Measurements from ENCODE around the gene RUNDC1. TPM values are rescaled to one million over a fixed set of nuclear protein-coding genes. Genes with fewer than 3 reads are reported as not detected.
A peak's percentile ranks its signal among the peaks of the same experiment; 100 is the strongest.
"Not testable (repeated sequence)": the region's sequence is repeated elsewhere in the genome, so short reads cannot be mapped to it uniquely, and the experiment has no call there.

RUNDC1 gene
- total RNA-seq, 1 donor from 2014 or later = 13.2 TPM

DNA sequence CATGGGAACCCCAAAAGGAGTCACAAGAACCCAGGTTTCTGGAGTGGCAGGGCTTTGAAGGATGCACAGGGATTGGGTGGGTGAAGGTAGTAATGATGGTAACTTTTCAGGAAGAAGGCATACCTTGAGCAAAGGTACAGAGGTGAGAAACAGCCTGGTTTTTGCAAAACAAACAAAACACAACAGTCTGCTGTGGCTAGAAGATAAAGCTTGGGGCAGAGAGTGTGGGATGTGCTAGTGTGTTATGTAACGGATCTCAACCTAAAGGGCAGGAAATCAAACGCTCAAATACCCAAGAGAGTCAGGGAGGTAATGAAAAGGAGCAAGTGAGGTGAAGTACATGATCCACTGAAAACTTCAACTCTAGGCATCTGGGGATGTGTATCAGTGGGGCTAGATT lies 5.1 kb upstream of the RUNDC1 start:
- Histone ChIP-seq H3K4me3 (ENCODE audit: low read depth, low read length) (no peak overlapping the region), H3K27me3 (ENCODE audit: control insufficient read depth, insufficient read depth, low read length) (no peaks in the 10 kb centered on the region), H3K36me3 (ENCODE audit: control insufficient read depth, insufficient read depth, low read length) (no peaks in the 10 kb centered on the region)
- TF ChIP-seq, protein P1, sequence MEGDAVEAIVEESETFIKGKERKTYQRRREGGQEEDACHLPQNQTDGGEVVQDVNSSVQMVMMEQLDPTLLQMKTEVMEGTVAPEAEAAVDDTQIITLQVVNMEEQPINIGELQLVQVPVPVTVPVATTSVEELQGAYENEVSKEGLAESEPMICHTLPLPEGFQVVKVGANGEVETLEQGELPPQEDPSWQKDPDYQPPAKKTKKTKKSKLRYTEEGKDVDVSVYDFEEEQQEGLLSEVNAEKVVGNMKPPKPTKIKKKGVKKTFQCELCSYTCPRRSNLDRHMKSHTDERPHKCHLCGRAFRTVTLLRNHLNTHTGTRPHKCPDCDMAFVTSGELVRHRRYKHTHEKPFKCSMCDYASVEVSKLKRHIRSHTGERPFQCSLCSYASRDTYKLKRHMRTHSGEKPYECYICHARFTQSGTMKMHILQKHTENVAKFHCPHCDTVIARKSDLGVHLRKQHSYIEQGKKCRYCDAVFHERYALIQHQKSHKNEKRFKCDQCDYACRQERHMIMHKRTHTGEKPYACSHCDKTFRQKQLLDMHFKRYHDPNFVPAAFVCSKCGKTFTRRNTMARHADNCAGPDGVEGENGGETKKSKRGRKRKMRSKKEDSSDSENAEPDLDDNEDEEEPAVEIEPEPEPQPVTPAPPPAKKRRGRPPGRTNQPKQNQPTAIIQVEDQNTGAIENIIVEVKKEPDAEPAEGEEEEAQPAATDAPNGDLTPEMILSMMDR (IDR thresholded peaks at IDR 0.05; ENCODE audit: insufficient read depth, low read length, poor library complexity, severe bottlenecking) = no peak
- no peak for DNase-seq (ENCODE audit: low read depth)

DNA sequence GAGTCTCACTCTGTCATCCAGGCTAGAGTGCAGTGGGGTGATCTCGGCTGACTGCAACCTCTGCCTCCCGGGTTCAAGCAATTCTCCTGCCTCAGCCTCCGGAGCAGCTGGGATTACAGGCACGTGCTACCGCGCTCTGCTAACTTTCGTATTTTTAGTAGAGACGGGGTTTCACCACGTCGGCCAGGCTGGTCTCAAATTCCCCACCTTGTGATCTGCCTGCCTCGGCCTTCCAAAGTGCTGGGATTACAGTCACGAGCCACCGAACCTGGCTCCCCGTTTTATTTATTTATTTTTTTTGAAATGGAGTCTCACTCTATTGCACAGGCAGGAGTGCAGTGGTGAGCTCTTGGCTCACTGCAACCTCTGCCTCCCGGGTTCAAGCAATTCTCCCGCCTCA lies 4.7 kb upstream of the RUNDC1 start:
- DNase-seq (ENCODE audit: low read depth); H3K36me3 ChIP-seq (ENCODE audit: control insufficient read depth, insufficient read depth, low read length); H3K4me3 ChIP-seq (ENCODE audit: low read depth, low read length); H3K27me3 ChIP-seq (ENCODE audit: control insufficient read depth, insufficient read depth, low read length): not testable (repeated sequence)

DNA sequence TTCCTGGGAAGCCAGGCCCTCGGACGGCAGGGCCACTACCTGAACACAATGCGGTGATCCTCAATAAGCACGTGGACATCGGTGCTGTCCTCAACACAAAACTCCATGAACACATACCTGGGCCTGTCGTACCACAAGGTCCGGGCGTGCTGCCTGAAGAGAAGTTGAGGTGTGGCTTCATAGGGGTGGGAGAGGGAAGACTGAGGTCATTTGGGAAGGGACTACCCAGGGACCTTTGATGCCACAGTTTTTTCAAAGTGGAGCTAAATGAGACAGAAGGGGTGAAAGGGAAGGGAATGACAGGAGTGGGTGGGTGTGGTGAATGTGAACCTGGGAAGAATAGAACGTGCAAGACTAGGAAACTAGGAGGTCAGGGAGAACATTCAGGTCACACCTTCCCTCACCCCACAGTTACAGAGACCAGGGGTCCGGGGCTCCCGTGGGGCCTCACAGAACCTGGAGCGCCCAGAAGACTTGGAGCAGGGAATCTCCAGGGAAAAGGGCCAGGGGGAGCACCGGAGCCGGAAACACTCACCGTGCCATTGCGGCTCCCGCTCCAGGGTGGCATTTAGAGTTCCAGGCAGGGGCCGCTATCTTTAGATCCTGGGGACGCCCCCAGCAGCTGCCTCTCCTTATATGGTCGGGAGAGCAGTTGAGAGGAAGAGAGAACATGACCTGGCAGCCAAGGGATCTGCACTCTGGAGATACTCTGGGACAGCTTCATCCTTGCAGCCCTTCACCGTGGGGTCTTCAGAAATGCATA lies 673 bp upstream of the RUNDC1 start, which contains the start of gene PTGES3L:
Gene PTGES3L, minus strand, starts transcription at position 570 of the 763 bp plus-strand sequence. Its CDS starts 27 bp downstream, at position 543.
- H3K36me3 ChIP-seq (ENCODE audit: control insufficient read depth, insufficient read depth, low read length) = no peaks in the 10 kb centered on the region
- H3K4me3 ChIP-seq (ENCODE audit: low read depth, low read length) = peak within 1 kb of the TSS; percentile 93
- DNase-seq (ENCODE audit: low read depth) = no peak
- no peaks in the 10 kb centered on the region for H3K27me3 ChIP-seq (ENCODE audit: control insufficient read depth, insufficient read depth, low read length)
- TF ChIP-seq, protein P1 (IDR thresholded peaks at IDR 0.05; ENCODE audit: insufficient read depth, low read length, poor library complexity, severe bottlenecking) = no peak

DNA sequence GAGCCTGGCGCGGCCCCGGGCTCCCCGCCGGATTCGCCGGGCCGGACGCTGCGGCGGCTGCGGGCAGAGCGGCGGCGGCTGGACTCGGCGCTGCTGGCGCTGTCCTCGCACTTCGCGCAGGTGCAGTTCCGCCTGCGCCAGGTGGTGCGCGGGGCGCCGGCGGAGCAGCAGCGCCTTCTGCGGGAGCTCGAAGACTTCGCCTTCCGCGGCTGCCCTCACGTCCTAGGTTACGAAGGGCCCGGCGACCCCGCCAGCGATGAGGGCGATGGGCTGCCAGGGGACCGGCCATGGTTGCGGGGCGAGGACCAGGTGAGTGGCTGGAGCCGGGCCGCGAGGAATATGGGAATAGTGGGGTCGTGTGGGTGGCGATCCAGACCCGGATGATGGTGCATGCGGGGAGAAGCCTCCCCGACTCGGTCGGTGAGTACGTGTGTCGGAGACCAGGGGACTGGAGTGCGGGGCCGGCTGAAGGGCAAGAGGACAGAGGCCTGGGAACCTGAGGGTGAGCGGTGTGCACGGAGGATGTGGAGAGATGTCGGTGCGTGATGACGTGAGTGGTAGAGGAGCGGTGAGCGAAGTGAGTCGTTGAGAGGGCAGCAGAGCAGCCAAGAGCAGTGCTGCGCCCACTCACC lies 517 bp downstream of the RUNDC1 start:
- Histone ChIP-seq H3K4me3 (ENCODE audit: low read depth, low read length) (peak overlapping the region; percentile 93), H3K27me3 (ENCODE audit: control insufficient read depth, insufficient read depth, low read length) (no peaks in the 10 kb centered on the region), H3K36me3 (ENCODE audit: control insufficient read depth, insufficient read depth, low read length) (peaks cover 2% of the 10 kb centered on the region)
- DNase-seq (ENCODE audit: low read depth) = no peak
- TF ChIP-seq, protein P1 (IDR thresholded peaks at IDR 0.05; ENCODE audit: insufficient read depth, low read length, poor library complexity, severe bottlenecking) = peak; percentile 16

DNA sequence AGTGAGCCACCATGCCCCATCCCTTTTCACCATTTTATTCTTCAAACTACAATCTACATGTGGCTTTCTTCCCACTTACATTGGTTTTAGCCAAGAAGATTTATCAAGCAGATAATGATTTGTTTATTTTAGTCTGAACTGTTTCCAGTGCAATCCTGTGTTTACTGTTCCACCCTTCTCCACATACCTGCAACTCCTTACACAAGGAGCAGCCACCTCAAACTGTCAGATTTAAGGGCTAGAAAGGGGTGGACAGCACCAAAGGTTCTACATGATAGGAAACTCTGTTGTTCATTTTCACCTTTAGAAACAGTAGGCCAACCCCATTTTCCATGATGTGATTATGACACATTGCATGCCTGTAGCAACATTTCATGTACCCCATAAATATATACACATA lies 1.9 kb downstream of the RUNDC1 start:
- Histone ChIP-seq H3K27me3 (ENCODE audit: control insufficient read depth, insufficient read depth, low read length) (no peaks in the 10 kb centered on the region), H3K36me3 (ENCODE audit: control insufficient read depth, insufficient read depth, low read length) (peaks cover 2% of the 10 kb centered on the region), H3K4me3 (ENCODE audit: low read depth, low read length) (no peak overlapping the region)
- DNase-seq (ENCODE audit: low read depth) = no peak
- TF ChIP-seq, protein P1 (IDR thresholded peaks at IDR 0.05; ENCODE audit: insufficient read depth, low read length, poor library complexity, severe bottlenecking) = no peak

DNA sequence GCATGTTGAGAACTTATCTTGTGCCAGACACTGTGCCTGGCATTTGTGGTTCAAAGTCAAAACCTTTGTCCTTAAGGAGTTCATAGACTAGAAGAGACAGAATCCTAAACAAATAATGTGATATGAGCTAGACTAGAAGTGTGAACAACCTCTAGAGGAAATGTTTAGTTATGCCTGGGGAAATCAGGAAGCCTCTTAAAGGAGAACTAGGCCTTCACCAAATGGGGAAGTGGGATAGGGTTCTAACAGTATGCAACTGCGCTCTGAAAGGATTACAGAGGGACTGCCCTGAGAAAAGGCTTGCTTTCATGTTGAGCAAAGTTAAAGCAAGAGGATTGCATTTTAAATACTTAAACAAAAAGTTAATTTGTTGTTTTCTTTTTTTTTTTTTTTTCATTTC lies 4.9 kb downstream of the RUNDC1 start:
- no peak for DNase-seq (ENCODE audit: low read depth)
- Histone ChIP-seq H3K4me3 (ENCODE audit: low read depth, low read length) (no peak overlapping the region), H3K36me3 (ENCODE audit: control insufficient read depth, insufficient read depth, low read length) (peaks cover 2% of the 10 kb centered on the region), H3K27me3 (ENCODE audit: control insufficient read depth, insufficient read depth, low read length) (no peaks in the 10 kb centered on the region)
- TF ChIP-seq, protein P1 (IDR thresholded peaks at IDR 0.05; ENCODE audit: insufficient read depth, low read length, poor library complexity, severe bottlenecking) = no peak

All from kidney epithelial cell (primary cell).